A673 (cell line): ENCODE measurements around the gene PAPSS1.

Experiments
- EZH2 ChIP-seq: fragments of 200-600 bp; sonication (generic); IDR thresholded peaks from 2 replicates; pipeline ENCODE4 v1.6.1; 2017; ENCODE audit warnings: borderline replicate concordance, low read depth, mild to moderate bottlenecking, mixed read lengths, antibody characterized with exemption, low read length; ENCODE audit not compliant: poor library complexity, severe bottlenecking
- TF ChIP-seq, protein P1 (sequence below): fragments of 300-800, 200-600 bp; sonication (generic); conservative IDR thresholded peaks from 2 replicates; pipeline ENCODE4 v1.5.1; 2017; ENCODE audit warnings: low read depth, mild to moderate bottlenecking, antibody characterized with exemption, low read length, moderate library complexity, mixed read lengths

DNA sequence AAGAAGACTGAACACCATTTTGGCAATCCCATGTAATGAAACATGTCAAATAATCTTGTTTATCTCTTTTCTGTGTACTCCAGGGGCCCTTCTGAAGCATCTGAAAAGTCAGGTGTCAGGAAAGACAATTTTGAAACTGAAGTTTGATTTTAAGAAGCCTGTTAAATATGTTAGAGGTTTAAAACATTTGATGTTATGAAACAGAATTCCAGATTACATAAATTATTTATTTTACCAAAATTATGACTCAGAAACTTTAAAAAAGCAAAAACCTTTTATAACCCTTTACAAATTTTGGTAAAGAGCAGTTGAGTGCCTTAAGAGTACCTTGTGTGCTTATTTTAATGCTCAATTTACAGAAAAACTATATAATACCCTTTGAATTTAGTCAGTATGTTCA is 130.8 kb downstream of the PAPSS1 start:
- TF ChIP-seq EZH2: no peak
- TF ChIP-seq, protein P1, sequence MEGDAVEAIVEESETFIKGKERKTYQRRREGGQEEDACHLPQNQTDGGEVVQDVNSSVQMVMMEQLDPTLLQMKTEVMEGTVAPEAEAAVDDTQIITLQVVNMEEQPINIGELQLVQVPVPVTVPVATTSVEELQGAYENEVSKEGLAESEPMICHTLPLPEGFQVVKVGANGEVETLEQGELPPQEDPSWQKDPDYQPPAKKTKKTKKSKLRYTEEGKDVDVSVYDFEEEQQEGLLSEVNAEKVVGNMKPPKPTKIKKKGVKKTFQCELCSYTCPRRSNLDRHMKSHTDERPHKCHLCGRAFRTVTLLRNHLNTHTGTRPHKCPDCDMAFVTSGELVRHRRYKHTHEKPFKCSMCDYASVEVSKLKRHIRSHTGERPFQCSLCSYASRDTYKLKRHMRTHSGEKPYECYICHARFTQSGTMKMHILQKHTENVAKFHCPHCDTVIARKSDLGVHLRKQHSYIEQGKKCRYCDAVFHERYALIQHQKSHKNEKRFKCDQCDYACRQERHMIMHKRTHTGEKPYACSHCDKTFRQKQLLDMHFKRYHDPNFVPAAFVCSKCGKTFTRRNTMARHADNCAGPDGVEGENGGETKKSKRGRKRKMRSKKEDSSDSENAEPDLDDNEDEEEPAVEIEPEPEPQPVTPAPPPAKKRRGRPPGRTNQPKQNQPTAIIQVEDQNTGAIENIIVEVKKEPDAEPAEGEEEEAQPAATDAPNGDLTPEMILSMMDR: no peak
